MCF 10A (cell line): Measurements from ENCODE around the gene STAT5A. TPM values are rescaled to one million over a fixed set of nuclear protein-coding genes. Genes with fewer than 3 reads are reported as not detected.
A peak's percentile ranks its signal among the peaks of the same experiment; 100 is the strongest.

Experiments used
- BruUV-seq: library from RNA; stranded (reverse); fragments of 400-500 nt; replicated peaks from 2 replicates; lab custom pipeline; 2021; lab: Mats Ljungman, UMichigan
- CTCF ChIA-PET: fragments of 300-600 bp; sonication (Branson Sonifier 250); formaldehyde crosslinking; extraction: SDS; loops from one replicate; lab custom pipeline; 2021; ENCODE audit warnings: antibody characterized with exemption, inconsistent platforms; lab: Yijun Ruan, JAX
- POLR2A ChIA-PET: fragments of 300-600, 350-650 bp; sonication (Branson Sonifier 250); formaldehyde crosslinking; extraction: SDS; loops from one replicate; lab custom pipeline; 2020; ENCODE audit warnings: antibody characterized with exemption, inconsistent platforms; lab: Yijun Ruan, JAX
- DNase-seq: peaks from one replicate; pipeline ENCODE4 v3.0.0-alpha.2; 2018; ENCODE audit not compliant: unreplicated experiment
- H3K27ac Mint-ChIP-seq: one replicate; pipeline ENCODE4 v1.8.0; 2022; ENCODE audit warnings: mild to moderate bottlenecking, low read depth, mixed read lengths; ENCODE audit not compliant: unreplicated experiment
- H3K27me3 Mint-ChIP-seq: one replicate; pipeline ENCODE4 v1.8.0; 2022; ENCODE audit warnings: mixed read lengths; ENCODE audit not compliant: insufficient read depth, unreplicated experiment
- H3K36me3 Mint-ChIP-seq: one replicate; pipeline ENCODE4 v1.8.0; 2022; ENCODE audit warnings: mild to moderate bottlenecking, moderate library complexity, mixed read lengths; ENCODE audit not compliant: insufficient read depth, unreplicated experiment
- H3K4me1 Mint-ChIP-seq: one replicate; pipeline ENCODE4 v1.8.0; 2022; ENCODE audit warnings: mixed read lengths; ENCODE audit not compliant: insufficient read depth, unreplicated experiment
- H3K4me3 Mint-ChIP-seq: one replicate; pipeline ENCODE4 v1.8.0; 2022; ENCODE audit warnings: mild to moderate bottlenecking, moderate library complexity, mixed read lengths; ENCODE audit not compliant: unreplicated experiment
- H3K9me3 Mint-ChIP-seq: one replicate; pipeline ENCODE4 v1.8.0; 2022; ENCODE audit warnings: mixed read lengths; ENCODE audit not compliant: unreplicated experiment
- intact Hi-C: fragments of 100-400 bp; cut with micrococcal nuclease; formaldehyde crosslinking; loops from 2 replicates; pipeline ENCODE4 v1.14.1; 2022
- total RNA-seq: library from RNA; stranded (reverse); gene quantifications from 2 replicates; pipeline ENCODE4 v1.2.3, GENCODE V29; 2022
- TF ChIP-seq, protein P1 (sequence below): fragments of 200-600 bp; IDR thresholded peaks from one replicate; pipeline ENCODE4 v1.8.0; 2022; ENCODE audit warnings: antibody characterized with exemption, mild to moderate bottlenecking; ENCODE audit not compliant: unreplicated experiment

STAT5A gene
- total RNA-seq, 1 experiment from 2014 or later, result 1.0 TPM

GRCh38 chr17:42276609-42277341 lies 11.5 kb upstream of the STAT5A start:
- peaks cover 37% of the 10 kb centered on the region for H3K4me1 Mint-ChIP-seq
- TF ChIP-seq, protein P1, sequence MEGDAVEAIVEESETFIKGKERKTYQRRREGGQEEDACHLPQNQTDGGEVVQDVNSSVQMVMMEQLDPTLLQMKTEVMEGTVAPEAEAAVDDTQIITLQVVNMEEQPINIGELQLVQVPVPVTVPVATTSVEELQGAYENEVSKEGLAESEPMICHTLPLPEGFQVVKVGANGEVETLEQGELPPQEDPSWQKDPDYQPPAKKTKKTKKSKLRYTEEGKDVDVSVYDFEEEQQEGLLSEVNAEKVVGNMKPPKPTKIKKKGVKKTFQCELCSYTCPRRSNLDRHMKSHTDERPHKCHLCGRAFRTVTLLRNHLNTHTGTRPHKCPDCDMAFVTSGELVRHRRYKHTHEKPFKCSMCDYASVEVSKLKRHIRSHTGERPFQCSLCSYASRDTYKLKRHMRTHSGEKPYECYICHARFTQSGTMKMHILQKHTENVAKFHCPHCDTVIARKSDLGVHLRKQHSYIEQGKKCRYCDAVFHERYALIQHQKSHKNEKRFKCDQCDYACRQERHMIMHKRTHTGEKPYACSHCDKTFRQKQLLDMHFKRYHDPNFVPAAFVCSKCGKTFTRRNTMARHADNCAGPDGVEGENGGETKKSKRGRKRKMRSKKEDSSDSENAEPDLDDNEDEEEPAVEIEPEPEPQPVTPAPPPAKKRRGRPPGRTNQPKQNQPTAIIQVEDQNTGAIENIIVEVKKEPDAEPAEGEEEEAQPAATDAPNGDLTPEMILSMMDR, result no peak
- DNase-seq, result peak; percentile 82
- H3K36me3 Mint-ChIP-seq, result no peaks in the 10 kb centered on the region
- peak overlapping the region; percentile 84 for H3K4me3 Mint-ChIP-seq
- no peaks in the 10 kb centered on the region for H3K27me3 Mint-ChIP-seq
- ChIA-PET POLR2A (interaction anchor here (0.5 to 3.2 kb wide), 15 partner anchors 9 to 497 kb away, joined by 3 to 19 read pairs (median 4); partner anchors contain the start of genes CAVIN1, DNAJC7, GHDC and STAT3), CTCF (interaction anchor here (0.6 to 1.4 kb wide), 3 partner anchors 10 to 37 kb away, joined by 3 to 4 read pairs (median 3); no protein-coding TSS in a partner anchor)
- intact Hi-C loops, result no loop called here
- no peaks in the 10 kb centered on the region for H3K9me3 Mint-ChIP-seq
- TSS peak; percentile 82 for BruUV-seq
- peak overlapping the region; percentile 89 for H3K27ac Mint-ChIP-seq

DNA sequence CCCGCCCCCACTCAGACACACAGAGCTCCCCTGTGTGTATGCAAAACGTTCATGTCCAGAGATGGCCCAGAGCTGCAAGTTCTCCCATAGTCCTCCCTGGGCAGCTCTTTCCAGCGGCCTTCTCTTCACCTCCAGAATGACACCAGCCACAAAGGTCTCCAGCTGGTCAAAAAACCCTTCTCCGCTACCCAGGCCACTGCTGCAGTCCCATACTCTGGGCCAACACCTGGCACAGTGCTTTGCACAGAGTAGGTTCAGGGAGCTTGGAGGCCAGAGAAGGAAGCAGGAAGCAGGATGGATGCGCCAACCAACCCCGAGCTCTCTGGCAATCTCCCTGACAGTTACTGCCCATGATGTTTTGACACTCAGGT lies 11.0 kb upstream of the STAT5A start:
- intact Hi-C loops, result no loop called here
- POLR2A ChIA-PET, result interaction anchor here (0.5 to 3.2 kb wide), 13 partner anchors 8 to 496 kb away, joined by 3 to 19 read pairs (median 3); partner anchors contain the start of genes CAVIN1, DNAJC7, GHDC and STAT3

GRCh38 chr17:42279776-42280630 lies 8.3 kb upstream of the STAT5A start:
- Mint-ChIP-seq H3K4me1 (peaks cover 22% of the 10 kb centered on the region), H3K36me3 (no peaks in the 10 kb centered on the region), H3K27ac (no peak overlapping the region), H3K27me3 (no peaks in the 10 kb centered on the region), H3K9me3 (no peaks in the 10 kb centered on the region), H3K4me3 (no peak overlapping the region)
- POLR2A ChIA-PET, result no interaction called here
- DNase-seq, result no peak
- intact Hi-C loops, result no loop called here
- CTCF ChIA-PET, result interaction anchor here (1.0 kb wide), 1 partner anchor 120 kb away, joined by 6 read pairs; no protein-coding TSS in a partner anchor
- TF ChIP-seq, protein P1, result no peak
- BruUV-seq, result no TSS peak

More for the DNA sequence above, 11.0 kb upstream of the STAT5A start:
- H3K4me1 Mint-ChIP-seq, result peaks cover 37% of the 10 kb centered on the region
- CTCF ChIA-PET, result interaction anchor here (0.6 to 1.4 kb wide), 4 partner anchors 10 to 147 kb away, joined by 3 to 4 read pairs (median 3); no protein-coding TSS in a partner anchor
- H3K27ac Mint-ChIP-seq, result peak overlapping the region; percentile 89
- peak overlapping the region; percentile 84 for H3K4me3 Mint-ChIP-seq
- H3K27me3 Mint-ChIP-seq, result no peaks in the 10 kb centered on the region
- H3K9me3 Mint-ChIP-seq, result no peaks in the 10 kb centered on the region
- no TSS peak for BruUV-seq
- H3K36me3 Mint-ChIP-seq, result no peaks in the 10 kb centered on the region
- TF ChIP-seq, protein P1, result no peak
- DNase-seq, result no peak
